HG03439 (cell line): Measurements from ENCODE around the gene GAR1.
"Not testable (repeated sequence)": the region's sequence is repeated elsewhere in the genome, so short reads cannot be mapped to it uniquely, and the experiment has no call there.

Experiments used
- ATAC-seq: cut with Tn5 transposase; IDR thresholded peaks from one replicate; pipeline ENCODE4 v1.9.1; 2021; ENCODE audit warnings: mild to moderate bottlenecking, moderate library complexity; ENCODE audit not compliant: unreplicated experiment

GAR1 gene

DNA sequence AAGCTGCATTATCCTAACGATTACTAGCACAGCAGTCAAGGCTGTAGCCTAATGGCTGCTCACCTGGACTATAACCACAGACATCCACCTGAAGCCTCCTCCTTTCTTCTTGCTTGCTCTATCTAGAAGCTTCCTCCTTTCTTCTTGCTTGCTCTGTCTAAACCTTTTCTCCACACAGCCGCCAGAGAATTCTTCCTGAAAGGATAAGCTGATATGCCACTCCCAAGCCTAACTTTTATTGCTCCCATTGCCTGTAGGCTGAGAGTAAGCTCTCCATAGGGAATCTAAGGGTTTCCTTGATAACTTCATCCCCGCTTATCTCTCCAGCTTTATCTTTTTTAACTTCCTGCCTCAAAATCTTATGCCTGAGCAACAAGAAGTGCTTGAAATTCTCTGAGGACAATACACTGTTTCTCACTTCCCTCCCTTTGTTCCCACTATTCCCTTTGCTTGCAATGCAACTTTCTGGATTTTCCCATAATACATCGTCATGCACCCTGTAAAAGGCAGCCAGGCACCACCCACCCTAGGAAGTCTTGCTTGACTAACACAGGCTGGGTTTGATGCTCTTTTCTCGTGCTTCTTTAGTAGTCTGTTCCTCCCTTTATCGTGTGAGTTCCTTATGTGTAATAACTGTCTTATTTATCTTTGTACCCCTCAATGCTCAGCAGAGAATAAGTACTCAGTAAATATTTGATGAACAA, 31.0 kb downstream of the GAR1 start:
- ATAC-seq = no peak

GRCh38 chr4:109847896-109848442, 32.4 kb downstream of the GAR1 start, which contains the start of gene LRIT3:
LRIT3 (plus strand) TSS chr4:109848107; CDS start chr4:109848202, 95 bp downstream.
- ATAC-seq = no peak

- ATAC-seq = no peak
These were observed 32.9 kb downstream of the GAR1 start for GRCh38 chr4:109848501-109848900.

- no peak for ATAC-seq
These were observed 35.0 kb downstream of the GAR1 start for GRCh38 chr4:109850601-109851000.

GRCh38 chr4:109859426-109860300, 44.1 kb downstream of the GAR1 start:
- ATAC-seq = not testable (repeated sequence)

DNA sequence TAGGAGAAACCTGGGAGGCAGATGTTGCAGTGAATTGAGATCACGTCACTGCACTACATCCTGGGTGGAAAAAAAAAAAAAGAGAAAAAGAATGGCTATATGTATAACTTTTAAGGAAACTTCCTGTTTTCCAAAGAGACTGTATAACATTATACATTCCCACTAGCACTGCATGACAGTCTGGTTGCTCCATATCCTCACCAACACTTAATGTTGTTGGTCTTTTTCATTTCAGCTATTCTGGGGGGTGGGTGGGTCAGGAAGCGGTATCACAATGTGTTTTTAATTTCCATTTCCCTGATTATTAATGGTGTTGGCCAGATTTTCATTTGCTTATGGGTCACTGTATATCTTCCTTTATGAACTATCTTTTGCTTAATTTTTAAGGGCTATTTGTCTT, 45.7 kb downstream of the GAR1 start:
- ATAC-seq = no peak

DNA sequence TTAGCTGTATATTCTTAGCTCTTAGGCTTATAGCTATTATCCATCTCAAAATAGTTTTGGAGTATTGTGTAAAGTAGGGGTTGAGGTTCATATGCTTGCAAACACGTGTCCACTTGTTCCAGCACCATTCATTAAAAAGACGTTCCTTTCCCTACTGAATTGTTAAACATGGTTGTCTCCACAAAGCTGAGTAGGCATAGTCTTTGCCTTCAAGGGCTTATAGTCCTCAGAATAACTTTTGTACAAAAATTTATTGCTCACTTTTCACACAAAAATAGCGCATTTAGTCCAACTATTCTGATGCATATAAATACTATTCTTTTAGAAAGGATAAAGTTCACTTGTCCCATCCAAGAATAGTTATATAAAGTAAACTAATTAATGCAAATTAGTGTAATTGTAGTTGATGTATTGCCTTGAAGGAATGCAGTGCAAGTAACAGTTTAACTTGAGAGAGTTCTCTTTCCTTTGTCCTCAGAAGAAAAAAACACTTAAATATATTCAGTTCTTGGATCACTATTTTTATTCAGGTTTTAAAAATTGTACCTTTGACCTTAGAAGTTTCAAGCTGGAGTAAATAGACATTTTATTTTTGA, 46.5 kb downstream of the GAR1 start:
- no peak for ATAC-seq

DNA sequence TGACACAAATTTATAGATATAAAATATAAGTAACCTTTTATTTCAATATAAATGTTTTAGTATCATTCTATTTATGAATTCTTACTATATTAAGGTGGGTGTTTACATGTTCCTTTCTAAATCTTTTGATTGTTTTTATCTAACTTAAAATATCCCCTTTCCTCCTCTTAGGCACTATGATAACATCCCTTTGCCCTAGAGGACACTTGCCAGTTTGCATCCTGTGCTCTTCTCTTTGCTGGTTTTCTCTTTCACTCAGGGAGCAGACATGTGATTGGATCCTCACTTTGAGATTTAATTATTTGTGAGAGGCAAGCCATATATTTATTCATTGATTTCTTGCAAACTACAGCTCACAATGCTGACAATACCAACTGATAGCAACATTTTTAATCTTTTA, 48.6 kb downstream of the GAR1 start:
- ATAC-seq = no peak

DNA sequence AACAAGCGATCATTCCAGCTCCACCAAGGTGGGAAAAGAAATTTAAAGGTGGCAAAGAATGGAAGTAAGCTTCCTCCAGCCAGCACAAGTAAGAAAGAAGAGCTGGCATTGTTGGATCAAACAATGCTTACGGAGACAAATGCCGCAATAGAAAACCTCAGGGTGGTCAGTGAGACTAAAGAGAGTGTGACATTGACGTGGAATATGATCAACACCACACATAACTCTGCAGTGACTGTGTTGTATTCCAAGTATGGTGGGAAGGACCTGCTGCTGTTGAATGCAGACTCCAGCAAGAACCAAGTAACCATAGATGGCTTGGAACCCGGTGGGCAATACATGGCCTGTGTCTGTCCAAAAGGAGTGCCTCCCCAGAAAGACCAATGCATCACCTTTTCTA, 54.5 kb downstream of the GAR1 start:
- no peak for ATAC-seq

DNA sequence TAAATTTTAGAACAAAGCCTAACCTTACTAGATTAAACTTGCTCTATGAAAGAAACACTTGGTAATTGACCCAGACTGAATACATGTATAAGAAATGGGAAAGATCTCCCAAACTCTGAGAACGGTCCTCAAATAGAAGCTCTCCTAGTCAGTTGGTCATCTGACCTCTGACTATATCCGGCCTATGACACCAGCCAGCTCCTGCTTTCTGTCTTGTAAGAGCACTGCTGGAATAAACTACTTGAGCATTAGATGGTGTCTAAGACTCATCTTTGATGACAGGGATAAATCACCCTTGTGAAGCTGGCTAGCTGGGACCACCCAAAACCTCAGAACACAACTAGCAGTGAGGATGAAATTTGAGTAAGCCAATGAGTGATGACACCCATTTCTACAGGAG, 56.5 kb downstream of the GAR1 start:
- ATAC-seq = no peak

- ATAC-seq = no peak
These were observed 57.5 kb downstream of the GAR1 start for GRCh38 chr4:109872950-109873656.

GRCh38 chr4:109873791-109874514, 58.4 kb downstream of the GAR1 start:
- no peak for ATAC-seq
